HG03039 (cell line): Measurements from ENCODE around the gene MEG3.

Source experiments
- ATAC-seq: cut with Tn5 transposase; IDR thresholded peaks from one replicate; pipeline ENCODE4 v1.9.1; 2021; ENCODE audit warnings: mild to moderate bottlenecking, moderate library complexity; ENCODE audit not compliant: unreplicated experiment

MEG3 gene

DNA sequence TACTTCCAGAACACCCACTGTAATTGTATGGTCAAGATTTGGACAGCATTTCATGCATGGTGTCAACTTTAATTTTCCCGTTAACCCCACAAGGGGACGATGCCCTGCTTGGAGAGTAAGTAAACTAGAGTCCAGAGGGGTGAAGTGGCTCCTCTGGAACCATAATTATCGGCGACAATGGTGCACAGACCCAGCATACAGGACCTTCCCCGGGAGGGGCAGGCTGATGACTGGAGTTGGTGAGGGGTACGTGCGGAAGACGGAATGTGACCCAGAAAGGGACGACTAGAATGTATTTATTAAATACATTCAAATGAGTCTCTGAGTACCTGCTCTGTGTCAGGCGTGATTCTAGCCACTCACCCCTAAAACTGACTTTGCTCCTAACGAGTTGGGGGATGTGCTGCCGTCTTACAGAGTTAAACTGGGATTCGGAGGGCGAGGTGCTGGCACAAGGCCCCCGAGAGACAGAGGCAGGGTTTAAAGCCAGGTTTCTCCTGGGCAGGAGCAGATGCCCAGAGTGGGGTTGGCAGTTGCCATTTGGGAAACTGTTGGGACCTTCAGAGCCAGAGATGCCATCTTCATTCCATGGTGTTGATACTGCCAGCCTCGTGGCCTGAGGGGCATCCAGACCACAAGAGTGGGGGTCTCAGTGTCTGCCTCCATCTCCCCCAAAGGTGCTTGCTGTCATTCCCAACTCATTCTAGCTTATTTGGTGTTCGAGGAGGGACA is 66.7 kb downstream of the MEG3 start:
- no peak for ATAC-seq

DNA sequence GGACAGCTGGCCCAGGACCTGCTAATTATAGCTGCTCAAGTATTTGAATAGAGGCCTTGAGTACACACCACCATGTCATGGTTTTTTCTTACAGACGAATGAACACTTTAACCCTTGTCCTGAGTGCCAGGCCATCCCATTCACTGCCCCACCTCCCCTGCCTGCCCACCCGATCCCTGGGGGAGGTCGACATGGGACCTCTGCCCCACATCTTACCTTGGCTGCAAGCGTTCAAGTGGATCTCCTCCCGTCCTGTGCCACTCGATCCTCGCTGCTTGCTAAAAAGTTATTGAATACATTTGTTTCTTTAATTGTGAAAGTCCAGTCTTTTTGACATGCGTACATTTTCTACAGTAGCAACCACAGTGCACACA is 67.3 kb downstream of the MEG3 start:
- ATAC-seq = no peak

DNA sequence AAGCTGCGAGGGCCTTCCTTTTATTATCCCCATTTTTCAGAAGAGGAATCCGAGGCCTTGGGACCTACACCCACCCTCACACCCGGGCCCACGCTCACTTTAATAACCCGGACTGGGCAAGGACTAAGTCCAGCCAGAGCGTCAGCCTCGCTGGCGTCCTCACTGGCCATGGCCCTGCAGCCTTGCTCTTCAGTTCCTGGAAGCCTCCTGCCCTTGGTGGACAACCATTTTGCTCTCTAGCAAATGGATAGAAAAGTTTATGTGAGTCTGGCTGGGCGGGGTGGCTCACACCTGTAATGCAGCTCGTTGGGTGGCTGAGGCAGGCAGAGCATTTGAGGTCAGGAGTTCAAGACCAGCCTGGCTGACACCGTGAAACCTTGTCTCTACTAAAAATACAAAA is 67.8 kb downstream of the MEG3 start:
- no peak for ATAC-seq

DNA sequence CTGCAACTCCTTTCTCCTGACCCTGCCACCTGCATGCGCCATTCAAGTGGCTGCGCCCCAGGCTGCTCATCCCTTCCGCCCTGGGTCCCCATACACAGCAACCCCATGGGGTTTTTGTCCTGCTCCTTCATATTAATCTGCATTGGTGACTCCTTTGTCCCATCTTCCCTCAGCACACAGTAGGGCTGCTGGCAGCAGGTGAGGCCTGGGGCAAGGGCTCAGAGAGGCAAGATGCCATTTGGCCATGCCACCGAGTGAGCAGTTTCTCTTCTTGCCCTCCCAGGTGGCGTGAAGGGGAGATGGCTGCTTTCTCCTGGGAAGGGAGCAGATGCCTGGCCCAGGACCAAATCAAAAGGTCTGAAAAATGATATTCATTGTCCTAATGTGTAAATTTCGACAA is 68.5 kb downstream of the MEG3 start:
- ATAC-seq = no peak

DNA sequence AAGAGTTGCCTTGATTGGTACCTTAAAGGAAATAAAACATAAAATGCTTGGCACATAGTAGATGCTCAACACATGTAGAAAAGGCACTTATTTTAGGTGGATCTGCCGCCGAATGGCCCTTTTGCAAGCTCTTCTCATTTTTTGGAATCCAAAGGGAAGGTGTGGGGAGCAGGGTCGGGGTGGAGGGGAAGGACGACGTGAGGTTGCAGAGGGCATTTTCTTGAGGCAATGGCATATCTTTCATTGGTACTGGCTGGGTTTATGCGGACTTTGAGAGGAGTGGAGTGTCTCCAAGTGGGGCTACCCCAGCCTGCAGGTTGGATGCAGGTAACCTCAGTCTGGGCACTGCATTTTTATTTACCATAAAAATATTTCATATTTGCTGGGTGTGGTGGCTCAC is 69.5 kb downstream of the MEG3 start:
- no peak for ATAC-seq

DNA sequence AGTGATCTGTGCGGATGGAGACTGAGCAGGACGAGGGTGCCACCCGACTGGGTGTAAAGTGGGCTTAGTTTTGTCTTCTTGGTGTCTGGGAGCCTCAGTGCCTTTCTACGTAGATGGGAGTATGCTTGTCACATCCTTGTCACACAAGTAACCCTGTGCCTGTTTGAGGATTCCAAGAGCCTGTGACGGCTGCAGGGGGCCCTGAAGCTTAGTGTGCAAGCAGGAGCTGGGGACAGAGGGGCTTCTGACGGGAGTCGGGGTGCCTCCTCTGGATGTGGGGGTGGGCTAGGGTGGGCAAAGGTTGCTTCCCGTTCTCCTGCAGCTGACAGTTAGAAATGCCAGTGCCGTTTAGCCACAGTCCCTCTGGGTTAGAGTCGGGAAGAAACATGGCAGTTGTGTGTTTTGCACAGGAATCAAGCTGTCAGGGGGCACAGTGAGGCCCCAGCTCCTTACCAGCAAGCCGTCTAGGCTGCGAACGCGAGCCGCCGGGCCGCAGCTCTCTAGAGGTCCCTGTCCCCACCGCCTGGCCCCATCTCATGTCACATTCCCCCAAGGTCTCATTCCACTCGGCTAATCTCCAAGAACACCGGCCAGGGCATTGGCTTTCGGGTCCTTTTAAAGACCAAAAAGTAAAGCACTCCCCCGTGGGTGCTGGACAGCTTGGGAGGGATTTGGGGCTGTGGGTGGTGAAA is 70.6 kb downstream of the MEG3 start:
- ATAC-seq = no peak

DNA sequence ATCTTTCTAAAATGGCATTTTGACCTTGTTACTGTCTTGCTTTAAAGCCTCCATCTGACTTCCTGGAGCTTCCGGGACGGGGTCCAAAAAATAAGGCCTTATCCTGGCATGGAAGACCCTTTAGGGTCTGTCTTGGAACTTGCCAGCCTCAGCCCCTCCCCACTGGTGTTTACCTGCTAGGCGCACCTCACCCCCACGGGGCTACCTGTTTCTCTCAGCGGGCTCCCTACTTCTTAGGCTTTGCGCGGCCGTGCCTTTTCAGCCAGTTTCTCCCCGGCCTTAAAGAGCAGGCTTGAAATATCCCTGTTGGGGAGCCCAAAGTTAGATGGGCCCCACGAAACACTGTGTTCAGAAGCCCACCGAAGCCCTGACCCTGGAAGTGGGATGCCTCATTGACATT is 72.5 kb downstream of the MEG3 start:
- no peak for ATAC-seq

DNA sequence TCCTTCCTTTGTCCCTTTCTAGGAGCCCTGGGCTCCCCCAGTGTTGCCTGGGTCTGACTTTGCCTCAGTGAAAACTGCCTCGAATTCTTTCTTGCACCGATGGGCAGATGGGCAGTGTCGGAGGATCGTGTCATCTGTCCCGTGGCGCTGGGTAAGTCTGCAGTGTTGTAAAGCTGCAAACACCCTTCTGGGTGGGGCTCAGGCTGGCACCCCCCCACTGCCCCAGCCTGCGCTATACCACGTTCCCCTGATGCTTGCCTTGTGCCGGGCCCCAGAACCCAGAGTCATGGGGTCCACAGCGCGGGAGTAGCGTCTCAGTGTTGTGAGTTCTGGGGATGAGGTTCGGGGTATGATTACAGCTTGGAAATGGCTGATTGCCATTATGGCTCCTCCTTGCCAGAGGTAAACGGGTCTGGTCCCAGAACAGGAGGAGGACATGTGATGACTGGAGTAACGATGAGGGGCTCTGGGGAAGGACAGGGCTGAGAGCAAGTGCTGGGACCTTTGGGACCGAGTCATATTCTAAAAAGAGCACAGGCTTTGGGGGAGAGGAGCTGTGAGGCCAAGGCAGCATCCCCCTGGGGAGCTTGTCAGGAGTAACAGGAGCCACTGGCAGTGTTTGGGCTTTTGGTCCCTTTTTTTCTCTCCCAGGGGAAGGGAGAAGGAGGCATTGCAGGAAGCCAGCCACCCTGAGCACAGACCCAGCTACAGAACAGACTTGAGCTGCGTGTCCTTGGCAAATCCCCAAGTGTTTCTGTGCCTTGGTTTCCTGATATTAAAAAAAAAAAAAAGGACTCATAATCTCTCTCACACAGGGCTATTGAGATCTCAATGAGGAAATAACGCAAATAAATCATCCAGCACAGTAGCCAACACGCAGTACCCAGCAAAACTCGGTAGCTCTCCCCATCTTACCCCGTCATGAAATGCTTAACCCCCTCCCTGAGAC is 73.3 kb downstream of the MEG3 start:
- ATAC-seq = no peak

DNA sequence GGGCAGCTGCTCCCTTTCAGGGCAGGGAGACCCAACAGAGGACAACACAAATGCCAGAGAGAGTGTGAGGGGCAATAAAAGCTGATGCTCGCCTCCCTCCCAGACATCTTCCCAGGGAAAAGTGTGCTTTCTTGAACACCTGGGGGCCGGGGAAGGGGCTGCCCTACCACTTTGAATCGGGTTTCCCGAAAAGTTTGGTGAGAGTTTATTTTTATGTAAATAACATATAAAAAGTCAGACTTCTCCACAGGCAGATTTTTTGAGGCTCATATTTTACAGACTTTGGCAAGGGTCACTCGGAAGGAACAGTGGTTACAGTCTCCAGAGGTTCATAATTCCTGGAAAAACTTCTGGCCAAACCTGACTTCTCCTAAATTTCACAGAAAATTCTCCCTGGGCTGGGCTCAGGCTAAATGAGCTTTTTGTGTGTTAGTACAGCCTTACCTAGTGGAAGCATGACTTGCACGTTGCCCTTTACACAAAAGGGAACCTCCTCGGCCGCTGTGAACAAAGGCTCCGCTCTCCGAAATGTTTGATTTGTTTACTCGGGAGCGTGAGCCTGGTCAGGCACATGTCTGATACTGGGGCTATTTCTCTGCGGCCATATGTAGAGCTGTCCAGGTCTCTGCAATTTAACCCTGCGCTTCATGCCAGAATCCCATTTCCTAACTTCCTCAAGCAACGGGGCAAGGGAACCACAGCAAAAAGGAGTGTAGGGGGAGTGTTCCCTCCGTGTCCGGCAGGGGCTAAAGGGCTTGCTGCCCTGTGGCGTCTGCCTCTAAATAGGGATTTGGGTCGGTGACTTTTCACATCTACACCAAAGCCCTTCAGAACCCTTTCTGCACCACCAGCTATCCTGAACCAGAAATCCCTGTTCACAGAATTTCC is 74.2 kb downstream of the MEG3 start:
- no peak for ATAC-seq

DNA sequence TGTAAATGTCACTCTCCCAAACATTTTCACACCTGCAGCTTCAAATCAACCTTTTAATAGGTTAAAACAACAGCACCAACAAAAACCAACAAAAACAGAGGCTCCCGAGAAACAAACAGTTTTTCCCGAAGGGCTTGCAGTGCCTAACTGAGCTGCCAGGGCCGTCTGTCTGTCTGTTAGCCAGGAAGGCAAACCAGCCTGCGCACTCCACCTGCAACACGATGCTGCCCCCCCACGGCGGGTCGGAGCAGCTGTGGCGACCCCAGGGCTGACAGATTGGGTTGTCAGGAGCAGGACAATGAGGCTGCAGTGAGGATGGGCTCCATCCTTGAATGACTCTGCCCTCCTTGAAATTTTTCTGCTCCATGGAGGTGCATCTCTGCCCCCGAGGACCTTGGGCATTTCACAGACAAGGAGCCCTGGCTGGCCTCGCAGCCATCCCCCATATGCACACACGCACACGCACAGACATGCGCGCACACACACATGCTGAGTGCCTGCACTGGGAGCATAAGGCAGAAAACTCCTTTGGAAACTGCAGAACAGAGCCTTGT is 75.0 kb downstream of the MEG3 start:
- no peak for ATAC-seq

DNA sequence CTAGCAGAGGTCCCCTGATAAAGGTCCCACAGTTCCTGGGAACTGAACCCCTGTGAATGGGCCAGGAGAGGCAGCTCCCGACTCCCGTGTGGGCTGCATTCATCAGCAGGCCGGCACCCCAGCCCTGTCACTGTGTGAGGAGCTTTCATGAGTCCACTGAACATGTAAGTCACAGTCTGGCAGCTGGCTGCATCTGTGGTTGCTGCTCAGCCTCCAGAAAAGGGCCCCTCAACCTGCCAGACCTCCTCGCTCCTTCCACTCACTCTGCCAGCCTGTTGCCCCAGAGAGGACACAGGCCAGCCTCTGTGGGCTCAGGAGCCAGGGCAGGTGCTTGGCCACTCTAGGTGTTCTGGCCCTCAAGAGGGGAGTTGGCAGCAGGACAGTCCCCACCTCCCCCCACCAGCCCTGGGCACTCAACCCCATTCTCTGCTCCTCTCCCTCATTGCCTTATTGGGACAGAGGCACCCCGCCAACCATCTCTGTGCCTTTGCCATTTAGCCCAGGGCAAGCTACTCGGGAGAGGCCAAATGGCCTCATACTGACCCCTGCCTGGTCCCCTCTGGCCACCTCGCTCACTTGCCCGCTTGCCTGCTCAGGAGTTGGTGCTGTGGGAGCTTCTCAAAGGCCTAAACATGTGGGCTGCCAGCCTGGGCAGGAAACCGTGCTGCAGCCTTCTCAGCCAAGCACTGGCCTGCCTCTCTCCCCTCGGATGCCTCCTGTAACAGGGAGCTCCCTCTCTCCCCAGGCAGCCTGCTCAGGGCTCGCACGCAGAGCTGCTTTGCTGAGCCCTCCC is 75.7 kb downstream of the MEG3 start:
- ATAC-seq = no peak

DNA sequence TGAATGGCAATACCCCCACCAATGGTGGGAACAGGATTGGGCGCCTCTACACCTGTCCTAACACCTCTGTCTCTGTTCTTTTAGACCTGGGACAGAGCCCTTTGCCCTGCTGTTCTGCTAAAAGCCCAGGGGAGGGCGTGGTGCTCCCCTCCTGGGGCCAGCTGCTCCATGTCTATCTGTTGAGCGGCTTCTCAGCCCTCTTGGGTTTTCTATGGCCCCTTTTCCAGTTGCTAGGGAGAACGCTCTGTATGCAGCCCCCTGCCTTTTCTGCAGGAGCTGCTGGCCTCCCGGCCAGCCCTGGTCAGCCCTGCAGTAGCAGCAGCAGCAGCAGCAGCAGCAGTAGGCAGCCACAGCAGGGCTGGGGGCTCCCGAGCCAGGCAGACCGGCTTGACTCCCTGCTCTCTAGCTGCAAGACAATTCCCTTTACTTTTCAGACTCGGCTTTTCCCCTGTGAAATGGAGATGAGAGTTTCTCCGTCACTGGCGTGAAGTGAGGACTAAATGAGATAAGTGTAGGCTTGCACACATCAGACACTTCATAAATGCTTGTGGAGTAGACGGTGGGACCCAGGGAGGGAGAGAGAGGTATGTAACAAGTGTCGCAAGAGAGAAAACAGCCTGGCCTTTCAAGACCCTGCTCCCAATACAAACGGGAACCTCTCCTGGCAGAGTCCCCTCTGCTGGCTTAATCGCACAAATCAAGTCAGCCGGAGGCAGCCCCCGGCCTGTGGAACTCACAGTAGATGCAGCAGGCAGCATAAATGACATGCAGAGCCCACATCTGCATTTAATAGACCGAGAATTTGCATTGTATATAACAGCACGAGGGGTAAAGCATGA is 76.6 kb downstream of the MEG3 start:
- no peak for ATAC-seq

DNA sequence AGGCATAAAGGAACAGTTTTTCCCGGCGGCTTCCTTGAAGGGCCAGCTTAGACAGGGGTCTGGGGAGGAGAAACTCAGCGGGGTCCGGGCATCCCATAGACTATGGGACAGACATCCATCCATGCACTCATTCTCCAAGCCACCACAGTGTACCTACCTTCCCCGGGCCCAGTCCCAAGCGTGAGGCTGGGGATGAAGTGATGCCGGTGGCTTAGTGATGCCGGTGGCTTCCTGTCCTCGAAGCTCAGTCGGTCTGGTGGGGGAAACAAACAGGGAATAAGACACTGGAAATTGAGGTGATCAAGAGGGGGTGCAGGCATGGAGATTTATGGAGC is 77.2 kb downstream of the MEG3 start:
- ATAC-seq = no peak

DNA sequence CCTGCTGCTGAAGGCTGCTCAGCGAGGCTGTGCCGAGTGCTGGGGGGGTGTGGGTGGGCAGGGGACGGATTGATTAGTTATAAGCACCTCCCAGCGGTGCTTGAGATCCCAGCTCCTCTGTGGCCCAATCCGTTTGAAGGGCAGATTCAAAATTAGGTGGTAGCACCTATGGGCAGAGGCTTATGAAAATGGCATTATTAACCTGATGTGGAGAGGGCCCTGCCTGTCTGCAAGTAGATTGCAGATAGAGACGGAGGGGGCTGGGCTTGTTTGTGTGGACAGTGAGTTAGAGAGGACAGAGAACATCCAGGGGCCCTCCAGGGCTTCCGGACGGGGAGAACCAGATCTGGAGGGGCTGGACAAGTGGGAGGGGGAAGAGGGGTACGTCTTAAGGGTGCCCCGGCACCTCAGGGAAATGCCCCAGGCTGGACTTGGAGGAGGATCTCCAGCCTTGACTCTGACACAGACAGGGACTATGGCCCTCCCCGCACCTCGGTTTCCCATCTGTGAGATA is 77.8 kb downstream of the MEG3 start, which contains the start of gene RTL1:
Gene RTL1, minus strand, starts transcription at position 51 of the 514 bp plus-strand sequence. CDS start 18,934 bp downstream, outside the sequence.
- no peak for ATAC-seq

DNA sequence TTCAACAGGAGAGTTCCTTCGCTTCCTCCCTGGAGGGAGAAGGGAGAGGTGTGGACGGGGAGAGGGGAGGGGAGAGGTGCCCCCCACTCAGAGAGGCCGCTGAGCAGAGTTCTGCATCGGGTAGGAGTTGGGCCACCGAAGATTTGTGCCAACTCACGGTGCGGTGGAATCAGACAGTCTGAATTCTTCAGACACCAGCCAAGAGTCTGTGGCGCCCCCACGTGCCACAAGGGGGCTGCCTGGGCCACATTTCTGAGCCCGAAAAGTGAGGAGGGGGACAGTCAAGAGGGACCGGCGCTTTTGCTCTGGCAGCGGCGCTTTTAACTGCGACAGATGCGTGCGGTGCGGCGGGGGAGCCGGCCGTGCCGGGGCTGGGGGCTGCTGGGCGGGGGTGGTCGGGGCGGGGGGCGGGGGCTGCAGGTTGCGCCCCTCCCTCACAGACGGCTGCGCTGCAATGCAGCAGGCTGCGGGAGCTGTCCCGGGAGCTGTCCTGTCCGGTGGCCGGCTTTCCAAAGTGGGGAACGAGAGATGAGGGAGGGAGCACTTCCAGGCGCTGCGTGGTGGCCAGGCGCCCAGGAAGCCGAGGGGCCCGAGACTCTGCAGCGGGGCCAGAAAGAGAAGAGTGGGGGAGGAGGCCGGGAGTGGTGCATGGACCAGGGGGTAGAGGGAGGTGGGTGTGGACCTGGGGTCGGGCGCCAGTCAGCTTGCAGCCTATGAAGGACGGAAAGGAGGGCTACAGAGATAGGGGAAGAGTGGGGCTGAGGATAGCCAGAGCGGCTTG is 78.6 kb downstream of the MEG3 start:
- ATAC-seq = no peak

DNA sequence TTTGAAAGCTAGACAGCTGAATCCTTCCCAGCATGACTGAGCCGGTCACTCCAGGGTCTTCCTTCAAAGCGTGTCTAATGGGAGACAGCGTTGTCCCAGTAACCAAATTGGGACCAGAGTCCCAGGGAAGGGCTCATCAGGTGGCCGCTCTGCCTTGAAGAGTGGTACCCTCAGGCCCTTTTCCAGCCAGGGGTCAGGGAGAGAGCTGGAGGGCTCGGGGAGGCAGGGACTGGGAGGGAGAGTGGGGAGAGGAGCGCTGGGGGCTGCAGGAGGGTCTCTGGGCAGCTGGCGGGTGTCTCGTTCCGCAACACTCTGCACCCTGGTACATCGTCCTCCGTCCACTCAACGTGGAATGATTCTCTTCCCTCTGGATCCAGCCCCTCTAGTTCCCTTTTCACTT is 79.2 kb downstream of the MEG3 start:
- ATAC-seq = no peak

DNA sequence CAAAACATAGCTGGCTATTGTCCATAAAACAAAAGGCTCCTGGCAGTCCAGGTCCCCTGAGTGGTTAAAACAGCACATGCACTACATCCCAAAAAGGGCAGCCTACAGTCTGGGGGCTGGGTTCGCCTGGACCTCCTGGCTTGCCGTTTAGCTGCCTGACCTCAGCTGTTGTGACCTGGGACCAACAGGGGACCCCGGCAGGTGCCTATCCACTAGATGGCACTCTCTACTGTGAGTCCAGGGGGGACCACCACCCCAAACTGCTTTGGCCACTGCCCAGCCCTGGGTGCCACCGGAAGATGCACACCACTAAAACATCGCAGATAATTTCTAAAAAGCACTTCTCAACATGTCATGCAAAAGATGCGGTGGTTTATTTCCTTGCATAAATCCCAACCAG is 80.5 kb downstream of the MEG3 start:
- no peak for ATAC-seq

DNA sequence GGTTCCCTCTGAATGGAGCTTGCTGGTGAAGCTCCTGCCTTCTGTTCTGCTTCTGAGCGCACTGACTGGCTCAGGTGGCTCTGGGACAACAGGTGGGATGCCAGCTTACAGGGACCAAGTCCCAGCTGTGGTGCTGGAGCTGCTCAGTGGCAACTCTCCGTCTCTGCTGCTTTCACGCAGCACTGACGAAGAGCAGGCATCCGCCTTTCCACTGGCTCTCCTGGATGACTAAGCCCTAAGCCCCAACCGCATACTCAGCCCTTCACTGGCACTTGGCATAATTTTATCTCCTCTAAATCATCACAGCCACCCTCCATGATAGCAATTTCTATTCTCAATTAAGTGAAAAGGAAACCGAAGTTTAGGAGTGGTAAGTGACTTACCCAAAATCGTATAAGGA is 81.3 kb downstream of the MEG3 start:
- ATAC-seq = no peak
